Suprapubic skin (tissue), 4 donors: Measurements from ENCODE around the gene PPIH.

Source experiments
- CTCF ChIP-seq, 2 donors: fragments of 200-600 bp in 1 of 2; fragments of 450-650 bp in 1 of 2; sonication (generic) in 1 of 2; IDR thresholded peaks; one replicate each; pipeline ENCODE4 v1.5.1; 2016 to 2019; ENCODE audit warnings: antibody characterized with exemption in 2 of 2, mild to moderate bottlenecking in 1 of 2, moderate library complexity in 1 of 2
- EP300 ChIP-seq: sonication (generic); formaldehyde crosslinking; IDR thresholded peaks from one replicate; pipeline ENCODE4 v1.6.1; 2017; ENCODE audit warnings: antibody characterized with exemption
- POLR2A ChIP-seq, 2 donors: fragments of 450-650 bp; IDR thresholded peaks; one replicate each; pipeline ENCODE4 v1.6.1; 2017; ENCODE audit warnings: antibody characterized with exemption in 2 of 2, mild to moderate bottlenecking in 2 of 2, moderate library complexity in 2 of 2
- POLR2AphosphoS5 ChIP-seq, 3 donors: sonication (generic); formaldehyde crosslinking; IDR thresholded peaks; one replicate each; pipeline ENCODE4 v1.6.1; 2017; ENCODE audit warnings: antibody characterized with exemption in 3 of 3

GRCh38 chr1:42721926-42722325 is 63.7 kb downstream of the PPIH start:
- no peak for TF ChIP-seq CTCF (IDR thresholded peaks at IDR 0.05)
- TF ChIP-seq POLR2AphosphoS5 (IDR thresholded peaks at IDR 0.05), result no peak
- no peak for TF ChIP-seq EP300
- TF ChIP-seq POLR2A (IDR thresholded peaks at IDR 0.05), result no peak
